CD8-positive, alpha-beta memory T cell (primary cell): ENCODE measurements around the gene TMEM132D. TPM values are rescaled to one million over a fixed set of nuclear protein-coding genes. Genes with fewer than 3 reads are reported as not detected.

ENCODE experiments used
- CTCF ChIA-PET: fragments of 350-600 bp; sonication (Branson Sonifier 250); formaldehyde crosslinking; loops from one replicate; lab custom pipeline; 2021; ENCODE audit warnings: antibody characterized with exemption; lab: Charles Lee
- POLR2A ChIA-PET: fragments of 350-600 bp; sonication (Branson Sonifier 250); formaldehyde crosslinking; loops from one replicate; lab custom pipeline; 2021; ENCODE audit warnings: antibody characterized with exemption; lab: Charles Lee
- DNase-seq, 5 donors: peaks; one replicate each; pipeline versions ENCODE4 v3.0.0 to v3.0.0-alpha.2; 2020 to 2022; ENCODE audit warnings: mixed read lengths in 1 of 5
- H3K27ac ChIP-seq: one replicate; pipeline ENCODE4 v1.7.0; 2013; ENCODE audit warnings: low read depth, mild to moderate bottlenecking, low read length, moderate library complexity
- H3K27me3 ChIP-seq: 2 replicates; pipeline ENCODE4 v1.7.0; 2013; ENCODE audit warnings: low read length, mild to moderate bottlenecking; ENCODE audit not compliant: insufficient read depth, poor library complexity, severe bottlenecking
- H3K36me3 ChIP-seq: 2 replicates; pipeline ENCODE4 v1.7.0; 2013; ENCODE audit warnings: mild to moderate bottlenecking, low read length, moderate library complexity; ENCODE audit not compliant: insufficient read depth
- H3K4me1 ChIP-seq: 2 replicates; pipeline ENCODE4 v1.7.0; 2013; ENCODE audit warnings: mild to moderate bottlenecking, low read length, moderate library complexity; ENCODE audit not compliant: insufficient read depth
- H3K4me3 ChIP-seq: 2 replicates; pipeline ENCODE4 v1.7.0; 2013; ENCODE audit warnings: mild to moderate bottlenecking, low read length
- H3K9me3 ChIP-seq: 2 replicates; pipeline ENCODE4 v1.7.0; 2013; ENCODE audit warnings: mild to moderate bottlenecking, low read length
- H3K27ac Mint-ChIP-seq, 8 donors: one replicate each; pipeline ENCODE4 v1.8.0; 2020 to 2021; ENCODE audit warnings: mixed read lengths in 8 of 8, mild to moderate bottlenecking in 6 of 8, inconsistent platforms in 3 of 8, moderate library complexity in 3 of 8
- H3K27me3 Mint-ChIP-seq, 2 donors: one replicate each; pipeline ENCODE4 v1.8.0; 2020 to 2021; ENCODE audit warnings: mixed read lengths in 2 of 2, mild to moderate bottlenecking in 1 of 2, moderate library complexity in 1 of 2
- H3K36me3 Mint-ChIP-seq, 3 donors: one replicate each; pipeline ENCODE4 v1.8.0; 2020 to 2021; ENCODE audit warnings: mixed read lengths in 3 of 3, inconsistent platforms in 1 of 3, mild to moderate bottlenecking in 1 of 3
- H3K4me1 Mint-ChIP-seq, 3 donors: one replicate each; pipeline ENCODE4 v1.8.0; 2020 to 2021; ENCODE audit warnings: mixed read lengths in 3 of 3, inconsistent platforms in 1 of 3, mild to moderate bottlenecking in 1 of 3
- H3K4me3 Mint-ChIP-seq, 7 donors: one replicate each; pipeline ENCODE4 v1.8.0; 2020 to 2021; ENCODE audit warnings: mixed read lengths in 7 of 7, mild to moderate bottlenecking in 6 of 7, moderate library complexity in 4 of 7, inconsistent platforms in 2 of 7
- H3K9me3 Mint-ChIP-seq, 5 donors: one replicate each; pipeline ENCODE4 v1.8.0; 2020 to 2022; ENCODE audit warnings: mixed read lengths in 5 of 5, mild to moderate bottlenecking in 3 of 5, moderate library complexity in 2 of 5, inconsistent platforms in 1 of 5
- polyA plus RNA-seq: library from polyadenylated mRNA; unstranded; fragments of 300-500 nt; fragmentation: Illumina TruSeq; gene quantifications from one replicate; pipeline ENCODE4 v1.2.3, GENCODE V29; 2021
- total RNA-seq, 2 experiments: library from RNA; stranded (reverse); gene quantifications; one replicate each; pipeline ENCODE4 v1.2.3, GENCODE V29; 2021

The TMEM132D gene
- total and polyA plus RNA-seq, 3 experiments from 2014 or later, result not detected

DNA sequence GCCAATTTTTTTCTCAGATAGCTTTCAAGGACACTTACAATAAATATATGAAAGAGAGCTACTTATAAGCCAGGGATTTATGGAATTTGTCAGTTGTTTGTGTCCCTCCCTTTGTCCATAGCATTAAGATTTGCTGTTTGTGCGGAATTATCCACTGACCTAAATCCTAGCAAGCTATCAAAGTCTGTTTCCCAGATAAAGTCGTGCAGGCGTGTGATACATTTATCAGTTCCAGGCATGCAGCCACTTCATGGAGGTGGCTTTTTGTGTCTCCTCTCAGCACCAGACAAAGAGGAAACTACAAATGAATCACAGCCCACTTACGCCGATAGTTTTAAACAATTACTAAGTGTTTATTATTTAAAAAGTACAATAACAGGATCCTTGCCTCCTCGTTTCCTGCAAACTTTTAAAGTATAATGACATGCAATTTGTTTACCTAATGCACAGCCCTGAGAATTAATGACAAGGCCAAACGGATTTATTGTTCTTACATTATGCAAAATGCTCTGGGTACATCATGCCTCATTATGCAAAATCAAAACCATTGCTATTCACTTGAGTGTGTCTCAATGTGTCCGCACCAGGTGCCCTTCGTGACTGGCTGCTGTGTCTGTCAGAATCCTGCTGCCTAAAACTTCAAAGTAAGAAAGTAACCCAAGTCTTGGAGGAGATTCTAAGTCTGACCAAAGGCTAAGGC is 627.3 kb downstream of the TMEM132D start:
- H3K36me3 ChIP-seq, result no peaks in the 10 kb centered on the region
- no peak for DNase-seq
- no peak overlapping the region for H3K27ac ChIP-seq
- Mint-ChIP-seq H3K27ac (no peak overlapping the region), H3K9me3 (peaks cover 0 to 3% (median 0%) of the 10 kb centered on the region in 5 donors), H3K4me1 (no peaks in the 10 kb centered on the region), H3K4me3 (no peak overlapping the region), H3K36me3 (no peaks in the 10 kb centered on the region), H3K27me3 (peaks cover 0 to 9% of the 10 kb centered on the region in 2 donors)
- H3K9me3 ChIP-seq, result no peaks in the 10 kb centered on the region
- CTCF ChIA-PET, result no interaction called here
- no peaks in the 10 kb centered on the region for H3K27me3 ChIP-seq
- no peaks in the 10 kb centered on the region for H3K4me1 ChIP-seq
- POLR2A ChIA-PET, result no interaction called here
- H3K4me3 ChIP-seq, result no peak overlapping the region

DNA sequence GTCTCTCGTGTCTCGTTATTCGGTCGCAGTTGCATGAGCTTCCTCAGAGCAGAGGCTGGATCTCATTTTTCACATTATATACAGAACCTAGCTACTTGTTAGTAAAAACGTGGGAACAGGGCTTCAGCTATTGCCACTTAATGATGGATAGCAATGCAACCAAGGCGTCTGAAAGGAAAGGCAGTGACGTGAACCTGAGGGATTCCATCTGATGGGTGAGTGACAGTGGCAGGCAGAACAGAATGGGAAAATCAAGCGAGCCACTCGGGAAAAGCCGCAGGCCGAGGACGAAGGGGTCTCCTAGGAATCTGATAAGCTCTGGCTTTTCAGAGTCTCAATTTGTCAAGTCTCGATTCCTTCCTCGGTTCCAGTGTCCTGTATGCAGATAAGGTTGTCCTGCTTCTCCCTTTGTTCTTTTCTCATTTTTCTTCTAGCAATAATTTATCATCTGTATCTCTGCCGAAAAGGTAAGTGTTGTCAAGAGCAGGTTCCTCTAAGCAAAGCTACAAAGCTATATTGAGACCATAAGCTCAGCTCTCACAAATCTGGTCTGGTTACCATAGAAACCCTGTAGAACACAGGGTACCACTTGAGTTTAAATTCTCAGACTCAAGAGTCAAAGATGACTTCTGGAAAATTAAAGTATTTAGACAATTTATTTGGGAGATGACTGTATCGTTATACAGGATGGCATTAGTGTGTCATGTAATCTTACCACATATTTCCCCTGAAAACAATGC is 633.9 kb downstream of the TMEM132D start:
- POLR2A ChIA-PET, result no interaction called here
- no peak for DNase-seq
- Histone ChIP-seq H3K27ac (no peak overlapping the region), H3K9me3 (no peaks in the 10 kb centered on the region), H3K4me1 (no peaks in the 10 kb centered on the region), H3K4me3 (no peak overlapping the region), H3K36me3 (no peaks in the 10 kb centered on the region), H3K27me3 (no peaks in the 10 kb centered on the region)
- H3K9me3 Mint-ChIP-seq, result peaks cover 2 to 17% (median 10%) of the 10 kb centered on the region in 5 donors
- H3K36me3 Mint-ChIP-seq, result no peaks in the 10 kb centered on the region
- H3K4me3 Mint-ChIP-seq, result no peak overlapping the region
- no peak overlapping the region for H3K27ac Mint-ChIP-seq
- CTCF ChIA-PET, result no interaction called here
- no peaks in the 10 kb centered on the region for H3K4me1 Mint-ChIP-seq
- peaks cover 0 to 4% of the 10 kb centered on the region in 2 donors for H3K27me3 Mint-ChIP-seq

- Mint-ChIP-seq H3K4me3 (no peak overlapping the region), H3K27ac (no peak overlapping the region), H3K9me3 (peaks cover 1 to 13% (median 4%) of the 10 kb centered on the region in 5 donors), H3K36me3 (no peaks in the 10 kb centered on the region), H3K27me3 (no peaks in the 10 kb centered on the region), H3K4me1 (no peaks in the 10 kb centered on the region)
- Histone ChIP-seq H3K27ac (no peak overlapping the region), H3K4me3 (no peak overlapping the region), H3K4me1 (no peaks in the 10 kb centered on the region), H3K36me3 (no peaks in the 10 kb centered on the region), H3K27me3 (no peaks in the 10 kb centered on the region), H3K9me3 (no peaks in the 10 kb centered on the region)
- DNase-seq, result no peak
- ChIA-PET POLR2A (no interaction called here), CTCF (no interaction called here)
Observed at GRCh38 chr12:129258781-129259318, 645.0 kb downstream of the TMEM132D start.

DNA sequence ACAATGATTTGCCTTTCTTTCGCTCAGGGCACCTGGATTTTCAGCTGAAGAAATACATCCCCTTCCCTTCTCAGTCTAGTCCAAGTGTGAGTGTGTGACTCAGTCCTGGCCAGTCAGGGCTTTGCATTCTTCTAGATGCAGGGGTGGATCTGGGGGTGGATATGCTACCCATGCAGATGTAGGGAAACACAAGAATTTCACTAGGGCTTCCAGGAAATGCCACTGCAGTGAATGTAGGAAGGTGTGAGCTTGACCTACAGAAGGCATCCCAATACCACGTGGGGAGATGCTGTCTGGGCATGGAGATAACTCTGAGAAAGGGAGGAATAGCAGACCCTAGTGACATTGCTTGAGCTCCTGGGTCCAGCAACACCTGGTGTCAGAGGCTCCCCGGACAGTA is 646.3 kb downstream of the TMEM132D start:
- Histone ChIP-seq H3K36me3 (no peaks in the 10 kb centered on the region), H3K4me3 (no peak overlapping the region), H3K27ac (no peak overlapping the region)

DNA sequence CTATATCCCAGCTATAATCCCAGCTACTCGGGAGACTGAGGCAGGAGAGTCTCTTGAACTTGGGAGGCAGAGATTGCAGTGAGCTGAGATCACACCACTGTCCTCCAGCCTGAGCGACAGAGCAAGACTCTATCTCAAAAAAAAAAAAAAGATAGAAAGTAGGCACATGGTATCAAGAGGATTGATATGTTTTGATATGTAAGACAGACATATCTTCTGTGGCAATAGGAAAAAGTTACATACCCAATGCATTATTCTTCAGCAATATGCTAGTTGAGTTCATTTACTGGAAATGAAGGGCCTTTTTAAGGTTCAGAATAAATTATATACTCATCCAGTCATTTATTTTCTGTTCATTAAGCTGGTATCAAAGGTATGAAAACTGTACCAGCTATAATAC is 657.2 kb downstream of the TMEM132D start:
- ChIA-PET CTCF (no interaction called here), POLR2A (no interaction called here)
- Histone ChIP-seq H3K4me1 (no peaks in the 10 kb centered on the region), H3K36me3 (no peaks in the 10 kb centered on the region), H3K27me3 (no peaks in the 10 kb centered on the region), H3K27ac (no peak overlapping the region), H3K9me3 (no peaks in the 10 kb centered on the region), H3K4me3 (no peak overlapping the region)
- Mint-ChIP-seq H3K4me3 (no peak overlapping the region), H3K4me1 (no peaks in the 10 kb centered on the region), H3K9me3 (peaks cover 0 to 5% (median 3%) of the 10 kb centered on the region in 5 donors), H3K27ac (no peak overlapping the region), H3K36me3 (no peaks in the 10 kb centered on the region), H3K27me3 (peaks cover 0 to 4% of the 10 kb centered on the region in 2 donors)
- no peak for DNase-seq

More for the DNA sequence above, 646.3 kb downstream of the TMEM132D start:
- ChIA-PET CTCF (no interaction called here), POLR2A (no interaction called here)
- no peaks in the 10 kb centered on the region for H3K27me3 ChIP-seq
- DNase-seq, result no peak
- no peaks in the 10 kb centered on the region for H3K36me3 Mint-ChIP-seq
- no peak overlapping the region for H3K4me3 Mint-ChIP-seq
- peaks cover 0 to 6% (median 0%) of the 10 kb centered on the region in 5 donors for H3K9me3 Mint-ChIP-seq
- H3K4me1 Mint-ChIP-seq, result no peaks in the 10 kb centered on the region
- no peaks in the 10 kb centered on the region for H3K4me1 ChIP-seq
- no peak overlapping the region for H3K27ac Mint-ChIP-seq
- no peaks in the 10 kb centered on the region for H3K27me3 Mint-ChIP-seq
- H3K9me3 ChIP-seq, result no peaks in the 10 kb centered on the region

- no peaks in the 10 kb centered on the region for H3K36me3 ChIP-seq
- no peaks in the 10 kb centered on the region for H3K36me3 Mint-ChIP-seq
- no peak overlapping the region for H3K27ac Mint-ChIP-seq
- peaks cover 0 to 5% (median 3%) of the 10 kb centered on the region in 5 donors for H3K9me3 Mint-ChIP-seq
- H3K4me1 ChIP-seq, result no peaks in the 10 kb centered on the region
- POLR2A ChIA-PET, result no interaction called here
- no peak overlapping the region for H3K4me3 Mint-ChIP-seq
- CTCF ChIA-PET, result no interaction called here
- no peak for DNase-seq
- no peak overlapping the region for H3K4me3 ChIP-seq
- H3K27me3 Mint-ChIP-seq, result peaks cover 0 to 4% of the 10 kb centered on the region in 2 donors
- no peaks in the 10 kb centered on the region for H3K4me1 Mint-ChIP-seq
- H3K9me3 ChIP-seq, result no peaks in the 10 kb centered on the region
- H3K27ac ChIP-seq, result no peak overlapping the region
- H3K27me3 ChIP-seq, result no peaks in the 10 kb centered on the region
Observed at GRCh38 chr12:129245769-129246168, 658.1 kb downstream of the TMEM132D start.

DNA sequence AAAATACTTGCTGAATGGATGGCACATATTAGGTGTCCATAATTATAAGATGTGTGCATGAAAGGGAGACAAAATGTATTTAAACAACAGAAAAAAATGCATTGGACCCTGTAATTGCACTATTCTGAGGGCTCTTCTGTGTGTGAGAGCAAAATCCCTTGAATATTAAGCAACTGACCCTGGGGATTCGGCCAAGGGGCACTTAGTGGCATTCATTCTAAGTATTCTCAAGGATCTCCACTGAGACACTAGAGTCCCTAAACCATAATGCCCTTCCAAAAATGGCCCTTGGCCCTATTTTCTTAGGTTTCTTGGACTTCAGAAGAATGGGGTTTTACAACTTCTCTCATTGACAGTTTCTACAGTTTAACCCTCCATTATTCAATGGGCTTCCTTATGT is 662.0 kb downstream of the TMEM132D start:
- ChIA-PET POLR2A (no interaction called here), CTCF (no interaction called here)
- Mint-ChIP-seq H3K4me3 (no peak overlapping the region), H3K9me3 (peaks cover 0 to 3% (median 1%) of the 10 kb centered on the region in 5 donors), H3K36me3 (no peaks in the 10 kb centered on the region), H3K4me1 (no peaks in the 10 kb centered on the region), H3K27me3 (peaks cover 0 to 4% of the 10 kb centered on the region in 2 donors), H3K27ac (no peak overlapping the region)
- Histone ChIP-seq H3K27me3 (no peaks in the 10 kb centered on the region), H3K4me3 (no peak overlapping the region), H3K9me3 (no peaks in the 10 kb centered on the region), H3K27ac (no peak overlapping the region), H3K4me1 (no peaks in the 10 kb centered on the region), H3K36me3 (no peaks in the 10 kb centered on the region)
- no peak for DNase-seq

GRCh38 chr12:129237881-129238280 is 665.9 kb downstream of the TMEM132D start:
- CTCF ChIA-PET, result no interaction called here
- no peaks in the 10 kb centered on the region for H3K9me3 ChIP-seq
- Mint-ChIP-seq H3K9me3 (no peaks in the 10 kb centered on the region), H3K4me1 (no peaks in the 10 kb centered on the region), H3K36me3 (no peaks in the 10 kb centered on the region), H3K27me3 (peaks cover 0 to 4% of the 10 kb centered on the region in 2 donors), H3K4me3 (no peak overlapping the region), H3K27ac (no peak overlapping the region)
- no peak overlapping the region for H3K4me3 ChIP-seq
- H3K27me3 ChIP-seq, result no peaks in the 10 kb centered on the region
- H3K36me3 ChIP-seq, result no peaks in the 10 kb centered on the region
- no peak overlapping the region for H3K27ac ChIP-seq
- no peaks in the 10 kb centered on the region for H3K4me1 ChIP-seq
- DNase-seq, result no peak
- POLR2A ChIA-PET, result no interaction called here
